ENCODE data around the gene DEGS2.

DNA sequence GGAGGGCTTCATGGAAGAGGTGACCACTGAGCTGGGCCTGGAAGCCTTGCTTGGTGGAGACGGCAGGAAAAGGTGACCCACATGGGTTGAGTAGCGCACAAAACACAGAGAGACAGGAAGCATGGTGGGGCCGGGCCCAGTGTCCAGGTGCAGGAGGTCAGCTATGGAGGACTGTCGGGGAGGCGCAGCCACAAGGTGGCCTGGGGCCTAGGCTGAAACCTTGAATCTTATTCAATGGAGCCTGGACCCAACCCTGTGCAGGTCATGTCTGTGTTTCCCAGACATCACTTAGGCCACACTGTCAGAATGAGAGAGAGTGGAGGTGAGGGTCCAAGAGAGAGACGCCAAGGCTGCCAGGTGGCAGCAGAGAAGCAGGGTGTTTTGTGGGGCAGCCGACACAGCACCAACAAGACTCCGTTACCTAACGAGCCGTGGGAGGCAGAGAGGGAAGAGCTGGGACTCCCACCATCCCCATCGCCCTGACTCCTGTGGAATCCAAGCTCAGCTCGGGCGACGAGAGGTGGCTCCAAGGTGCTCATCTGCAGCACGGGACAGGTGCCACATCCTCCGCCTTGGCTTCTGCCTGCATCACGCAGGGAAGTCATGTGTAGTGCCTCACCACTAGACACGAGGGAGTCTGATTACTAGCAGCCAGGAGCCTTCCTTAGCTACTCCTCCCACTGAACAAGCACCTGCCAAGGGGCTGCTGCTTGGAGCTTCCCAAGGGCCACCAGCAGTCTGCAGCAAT, 38.7 kb downstream of the DEGS2 start:
- TF ChIP-seq, protein P1, sequence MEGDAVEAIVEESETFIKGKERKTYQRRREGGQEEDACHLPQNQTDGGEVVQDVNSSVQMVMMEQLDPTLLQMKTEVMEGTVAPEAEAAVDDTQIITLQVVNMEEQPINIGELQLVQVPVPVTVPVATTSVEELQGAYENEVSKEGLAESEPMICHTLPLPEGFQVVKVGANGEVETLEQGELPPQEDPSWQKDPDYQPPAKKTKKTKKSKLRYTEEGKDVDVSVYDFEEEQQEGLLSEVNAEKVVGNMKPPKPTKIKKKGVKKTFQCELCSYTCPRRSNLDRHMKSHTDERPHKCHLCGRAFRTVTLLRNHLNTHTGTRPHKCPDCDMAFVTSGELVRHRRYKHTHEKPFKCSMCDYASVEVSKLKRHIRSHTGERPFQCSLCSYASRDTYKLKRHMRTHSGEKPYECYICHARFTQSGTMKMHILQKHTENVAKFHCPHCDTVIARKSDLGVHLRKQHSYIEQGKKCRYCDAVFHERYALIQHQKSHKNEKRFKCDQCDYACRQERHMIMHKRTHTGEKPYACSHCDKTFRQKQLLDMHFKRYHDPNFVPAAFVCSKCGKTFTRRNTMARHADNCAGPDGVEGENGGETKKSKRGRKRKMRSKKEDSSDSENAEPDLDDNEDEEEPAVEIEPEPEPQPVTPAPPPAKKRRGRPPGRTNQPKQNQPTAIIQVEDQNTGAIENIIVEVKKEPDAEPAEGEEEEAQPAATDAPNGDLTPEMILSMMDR (IDR thresholded peaks at IDR 0.05; ENCODE audit: low read length), result no peak
- no peak for TF ChIP-seq EZH2phosphoT487 (IDR thresholded peaks at IDR 0.05; ENCODE audit: low read length)
- no peak for TF ChIP-seq EZH2 (optimal IDR thresholded peaks at IDR 0.05; ENCODE audit: low read depth, low read length)
